ENCODE results near the gene PTPRD.

GRCh38 chr9:8815219-8815618, 1797.6 kb downstream of the PTPRD start:
- no peak for TF ChIP-seq POLR2A (IDR thresholded peaks at IDR 0.05)
- TF ChIP-seq CTCF (IDR thresholded peaks at IDR 0.05), result no peak

All from Peyer's patch (tissue), 4 donors.